Retinal pigment epithelial cell (primary cell): ENCODE results near the gene PPIL6.

Source experiments
- DNase-seq: peaks from one replicate; pipeline ENCODE4 v3.0.0-alpha.2; 2010; ENCODE audit warnings: low read depth
- H3K4me3 ChIP-seq: 2 replicates; pipeline ENCODE4 v1.5.1; 2011; ENCODE audit warnings: mild to moderate bottlenecking, low read length, control low read depth, moderate library complexity
- TF ChIP-seq, protein P1 (sequence below): conservative IDR thresholded peaks from 2 replicates; pipeline ENCODE4 v1.5.1; 2011; ENCODE audit warnings: low read depth, low read length, control low read depth, inconsistent platforms

PPIL6 gene

DNA sequence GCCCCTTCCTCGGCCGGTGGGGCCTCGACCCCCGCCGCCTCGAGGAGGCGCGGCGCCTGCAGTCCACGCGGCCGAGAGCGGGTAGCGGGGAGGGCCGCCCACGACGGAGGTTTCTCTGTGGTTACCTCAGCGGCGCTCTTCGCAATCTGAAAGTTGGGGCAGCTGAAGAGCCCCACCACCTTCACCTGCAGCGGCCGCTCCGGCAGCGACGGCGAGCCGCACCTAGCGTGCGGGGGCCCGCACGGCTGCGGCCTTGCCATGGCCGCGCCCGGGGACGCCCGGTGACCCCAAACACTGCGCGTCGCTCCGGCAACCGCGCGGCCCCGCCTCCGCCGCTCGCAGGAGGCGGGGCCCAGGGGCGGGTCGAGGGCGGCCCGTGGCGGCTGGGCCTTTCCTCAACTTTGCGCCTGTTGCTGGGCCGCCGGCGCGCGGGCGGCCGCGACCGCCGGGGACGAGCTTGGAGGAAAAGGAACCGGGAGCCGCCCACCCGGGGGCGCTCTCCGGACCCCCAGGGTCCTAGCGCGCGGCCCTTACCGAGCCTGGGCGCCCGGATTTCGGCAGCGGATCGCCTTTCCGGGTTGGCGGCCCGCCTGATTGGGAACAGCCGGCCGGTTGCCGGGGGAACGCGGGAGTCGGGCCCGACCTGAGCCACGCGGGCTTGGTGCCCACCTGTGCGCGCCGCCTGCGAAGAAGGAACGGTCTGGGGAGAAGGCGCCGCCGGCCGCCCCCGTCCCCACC, at the start of gene PPIL6, which contains the start of gene SMPD2:
TSS of gene PPIL6 (minus strand) at position 298 of the 738 bp plus-strand sequence. CDS start at position 260, 38 bp downstream.
TSS of gene SMPD2 (plus strand) at position 394 of the 738 bp plus-strand sequence. CDS start 398 bp downstream, outside the sequence.
- H3K4me3 ChIP-seq: peak within 1 kb of the TSS; percentile 60
- TF ChIP-seq, protein P1, sequence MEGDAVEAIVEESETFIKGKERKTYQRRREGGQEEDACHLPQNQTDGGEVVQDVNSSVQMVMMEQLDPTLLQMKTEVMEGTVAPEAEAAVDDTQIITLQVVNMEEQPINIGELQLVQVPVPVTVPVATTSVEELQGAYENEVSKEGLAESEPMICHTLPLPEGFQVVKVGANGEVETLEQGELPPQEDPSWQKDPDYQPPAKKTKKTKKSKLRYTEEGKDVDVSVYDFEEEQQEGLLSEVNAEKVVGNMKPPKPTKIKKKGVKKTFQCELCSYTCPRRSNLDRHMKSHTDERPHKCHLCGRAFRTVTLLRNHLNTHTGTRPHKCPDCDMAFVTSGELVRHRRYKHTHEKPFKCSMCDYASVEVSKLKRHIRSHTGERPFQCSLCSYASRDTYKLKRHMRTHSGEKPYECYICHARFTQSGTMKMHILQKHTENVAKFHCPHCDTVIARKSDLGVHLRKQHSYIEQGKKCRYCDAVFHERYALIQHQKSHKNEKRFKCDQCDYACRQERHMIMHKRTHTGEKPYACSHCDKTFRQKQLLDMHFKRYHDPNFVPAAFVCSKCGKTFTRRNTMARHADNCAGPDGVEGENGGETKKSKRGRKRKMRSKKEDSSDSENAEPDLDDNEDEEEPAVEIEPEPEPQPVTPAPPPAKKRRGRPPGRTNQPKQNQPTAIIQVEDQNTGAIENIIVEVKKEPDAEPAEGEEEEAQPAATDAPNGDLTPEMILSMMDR: peak; percentile 34
- peak; percentile 60 for DNase-seq

DNA sequence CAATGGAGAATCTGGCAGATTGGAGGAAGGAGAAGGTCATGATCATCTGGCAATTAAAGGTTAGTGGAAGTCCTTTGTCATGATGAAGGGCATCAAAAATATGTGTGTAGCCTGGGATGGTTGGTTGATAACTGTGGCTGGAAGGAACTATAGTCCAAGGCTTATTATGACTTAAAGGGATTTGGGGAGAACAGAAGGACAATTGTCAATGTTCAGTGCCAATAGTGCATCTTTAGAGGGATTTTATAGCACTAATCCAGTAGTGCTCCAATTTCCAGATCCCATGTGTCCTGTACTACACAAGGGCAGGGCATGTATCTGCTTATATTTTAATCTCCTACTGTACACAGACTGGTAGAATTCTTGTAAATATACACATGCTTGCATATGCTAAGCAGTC, 47.6 kb upstream of the PPIL6 start:
- no peak for DNase-seq
- no peak overlapping the region for H3K4me3 ChIP-seq
- TF ChIP-seq, protein P1: no peak

DNA sequence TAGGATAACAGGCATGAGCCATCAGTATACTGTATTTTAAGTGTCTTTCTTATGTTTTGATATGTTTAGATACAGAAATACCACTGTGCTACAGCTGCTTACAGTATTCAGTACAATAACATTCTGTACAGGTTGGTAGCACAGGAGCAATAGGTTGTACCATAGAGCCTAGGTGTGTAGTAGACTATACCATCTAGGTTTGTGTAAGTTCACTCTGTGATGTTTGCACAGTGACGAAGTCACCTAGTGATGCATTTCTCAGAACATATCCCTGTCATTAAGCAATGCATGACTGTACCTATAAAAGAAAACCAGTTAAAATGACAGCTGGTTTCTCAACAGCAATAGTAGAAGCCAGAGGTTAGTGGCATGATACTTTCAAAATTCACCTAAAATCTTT, 45.6 kb upstream of the PPIL6 start:
- H3K4me3 ChIP-seq: no peak overlapping the region
- TF ChIP-seq, protein P1: no peak
- DNase-seq: no peak

DNA sequence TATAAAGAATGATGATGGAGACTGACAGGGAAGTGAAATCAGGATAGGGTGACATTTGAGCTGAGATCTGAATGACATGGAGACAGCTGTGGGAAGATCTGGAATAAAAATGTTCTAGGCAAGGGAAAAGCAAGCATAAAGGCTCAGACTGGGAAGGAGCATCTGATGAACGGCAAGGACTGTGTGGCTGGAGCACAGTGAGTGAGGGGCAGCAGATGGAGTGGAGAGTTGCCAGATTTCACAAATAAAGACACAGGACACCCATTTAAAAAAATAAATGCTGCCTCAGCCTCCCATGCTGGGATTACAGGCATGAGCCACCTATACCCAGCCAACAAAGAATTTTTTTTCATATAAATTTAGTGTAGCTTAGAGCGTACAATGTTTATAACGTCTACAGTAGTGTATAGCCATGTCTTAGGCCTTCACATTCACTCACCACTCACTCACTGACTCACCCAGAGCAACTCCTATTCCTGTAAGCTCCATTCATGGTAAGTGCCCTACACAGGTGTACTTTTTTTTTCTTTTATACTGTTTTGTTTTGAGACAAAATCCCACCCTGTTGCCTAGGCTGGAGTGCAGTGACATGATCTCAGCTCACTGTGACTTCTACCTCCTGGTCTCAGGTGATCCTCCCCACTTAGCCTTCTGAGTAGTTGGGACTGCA, 45.0 kb upstream of the PPIL6 start:
- TF ChIP-seq, protein P1: no peak
- no peak for DNase-seq
- no peak overlapping the region for H3K4me3 ChIP-seq

DNA sequence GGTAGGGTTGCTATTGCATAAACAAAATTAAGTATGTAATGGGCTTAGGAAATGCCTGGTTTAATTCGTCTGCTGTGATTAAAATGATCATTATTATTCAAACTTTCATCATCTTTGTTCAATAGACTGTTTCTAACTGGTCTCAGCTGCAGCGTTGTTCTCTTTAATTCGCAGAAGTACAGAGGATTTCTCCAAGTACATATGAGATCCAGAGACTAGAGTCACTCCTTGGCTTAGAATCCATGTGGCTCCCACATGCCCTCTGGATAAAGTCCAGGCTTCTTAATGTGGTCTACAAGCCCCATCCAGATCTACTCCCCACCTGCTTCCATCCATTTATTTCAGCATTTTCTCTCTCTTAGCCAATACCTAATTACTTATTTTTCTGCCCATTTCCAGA, 43.7 kb upstream of the PPIL6 start:
- no peak overlapping the region for H3K4me3 ChIP-seq
- no peak for DNase-seq
- TF ChIP-seq, protein P1: no peak

DNA sequence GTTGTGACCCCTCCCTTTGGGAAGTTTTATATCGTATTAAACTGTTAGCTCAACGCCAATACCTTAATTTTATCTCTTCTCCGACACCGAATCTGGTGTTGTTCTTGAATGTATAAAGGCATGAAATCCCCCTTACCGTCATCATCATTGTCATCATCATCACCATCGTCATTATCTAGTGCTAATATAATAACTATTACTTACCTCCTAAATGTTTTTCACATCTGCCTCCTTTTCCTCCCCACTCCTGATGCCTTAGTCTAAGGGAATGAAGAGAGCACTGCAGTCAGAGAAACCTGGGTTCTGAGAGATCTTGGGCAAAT, 43.3 kb upstream of the PPIL6 start:
- TF ChIP-seq, protein P1: no peak
- no peak for DNase-seq
- peak overlapping the region; percentile 42 for H3K4me3 ChIP-seq
